HK-2 (cell line): ENCODE measurements around the gene IL4R.
A peak's percentile ranks its signal among the peaks of the same experiment; 100 is the strongest.
"Not testable (repeated sequence)": the region's sequence is repeated elsewhere in the genome, so short reads cannot be mapped to it uniquely, and the experiment has no call there.

Source experiments
- DNase-seq: peaks from one replicate; pipeline ENCODE4 v3.0.0-alpha.2; 2018; ENCODE audit not compliant: unreplicated experiment

IL4R gene

DNA sequence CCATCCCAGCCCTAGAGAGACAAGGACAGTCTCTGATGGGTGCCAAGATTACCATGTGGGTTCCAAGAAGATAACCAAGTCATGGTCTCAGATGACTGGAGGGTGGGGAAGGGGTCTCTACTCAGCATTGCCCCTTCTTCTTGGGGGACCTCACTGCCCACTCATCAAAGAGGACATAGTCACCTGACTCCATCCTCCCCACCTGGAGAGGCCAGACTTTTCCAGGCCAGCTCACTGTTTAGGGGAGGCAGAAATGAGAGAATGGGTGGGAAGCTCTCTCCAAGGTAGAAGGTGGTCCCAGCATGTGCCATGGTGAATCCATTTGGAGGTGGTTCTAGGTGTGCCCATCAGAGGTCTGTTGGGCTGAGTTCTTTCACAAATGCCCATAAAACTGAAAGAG, 67.5 kb downstream of the IL4R start:
- no peak for DNase-seq

DNA sequence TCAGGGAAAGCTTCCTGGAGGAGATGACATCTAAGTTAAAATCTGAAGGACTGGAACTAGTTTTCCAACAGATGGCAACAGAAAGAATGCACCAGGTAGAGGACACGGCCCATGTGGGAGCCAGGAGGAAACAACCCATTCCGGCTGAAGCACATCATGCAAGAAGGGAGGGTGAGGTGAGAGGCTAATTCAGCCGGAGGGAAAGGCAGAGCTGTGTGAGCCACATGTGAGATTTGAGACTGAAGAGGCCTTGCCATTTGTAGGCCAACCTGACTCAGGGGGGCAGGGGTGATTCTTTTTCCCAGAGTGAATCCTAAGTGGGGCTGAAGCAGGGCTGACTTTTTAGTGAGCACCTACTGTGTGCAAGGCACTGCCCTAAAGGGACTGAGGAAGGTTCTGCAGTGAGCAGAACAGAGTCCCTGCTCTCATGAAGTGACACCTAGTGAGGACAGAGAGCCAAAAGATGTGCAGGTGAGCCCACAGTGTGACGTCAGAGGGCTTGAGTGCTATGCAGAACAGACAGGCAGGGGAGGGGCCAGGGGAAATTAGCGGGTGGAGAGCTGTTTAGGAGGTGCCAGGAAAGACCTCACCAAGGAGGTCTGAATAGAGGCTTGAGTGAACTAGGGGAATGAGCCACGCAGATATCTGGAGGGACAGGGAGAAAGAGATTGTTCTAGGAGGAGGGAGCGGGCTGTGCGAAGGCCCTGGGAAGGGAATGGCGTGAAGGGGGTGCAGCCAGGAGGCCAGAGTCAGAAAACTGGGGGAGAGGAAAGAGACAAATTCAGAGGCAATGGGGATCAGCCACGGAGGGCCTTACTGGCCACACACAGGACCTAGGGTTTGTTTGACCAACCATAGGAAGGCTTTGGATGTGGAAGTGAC, 68.4 kb downstream of the IL4R start:
- no peak for DNase-seq

DNA sequence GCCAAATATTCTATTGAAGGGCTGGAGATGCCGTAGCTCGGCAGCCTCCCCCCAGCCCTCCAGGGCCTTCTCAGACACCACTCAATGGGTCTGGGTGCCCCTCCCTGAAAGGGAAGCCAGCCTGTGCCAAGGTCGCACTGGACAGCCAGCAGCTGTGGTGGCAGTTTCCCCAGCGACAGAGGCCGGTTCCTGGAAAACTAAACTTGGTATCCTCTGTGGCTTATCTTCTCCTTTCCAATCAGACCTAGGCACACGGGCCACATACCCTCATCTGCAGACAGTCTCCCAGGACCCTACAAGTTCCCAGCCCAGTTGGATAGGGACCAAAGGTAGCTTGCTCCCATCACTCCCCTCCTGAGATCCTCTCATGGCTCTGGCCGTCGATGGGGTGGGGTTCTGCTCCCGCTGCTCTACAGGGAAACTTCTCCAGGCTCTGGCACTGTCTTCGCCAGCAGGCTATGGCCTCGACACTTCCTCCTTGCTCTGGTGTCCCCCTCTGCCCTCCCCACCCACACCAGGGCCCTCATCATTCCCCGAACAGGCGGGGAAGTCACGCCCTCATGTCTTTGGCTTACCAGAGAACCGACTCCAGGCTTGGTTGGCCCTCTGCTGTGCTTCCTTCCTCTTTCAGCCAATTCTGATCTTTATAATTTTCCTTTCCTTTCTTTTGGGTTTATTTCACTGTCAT, 69.9 kb downstream of the IL4R start:
- DNase-seq = no peak

DNA sequence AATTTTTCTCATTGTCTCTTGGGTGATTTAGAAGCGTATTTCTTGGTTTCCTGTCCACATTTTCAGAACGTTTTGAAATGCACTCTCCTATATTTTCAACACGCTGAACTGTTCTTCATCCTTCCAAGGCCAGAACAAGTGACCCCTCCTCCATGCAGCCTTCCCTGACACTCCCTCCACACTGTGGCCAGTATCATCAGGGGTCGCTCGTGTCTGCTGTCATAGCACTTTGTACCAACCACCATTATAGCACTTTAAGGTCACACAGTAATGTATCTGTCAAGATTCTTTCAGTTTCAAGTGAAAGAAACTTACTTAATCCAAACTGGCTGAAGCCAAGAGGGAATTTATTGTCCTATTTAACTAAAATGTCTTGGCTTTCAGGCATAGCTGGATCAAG, 70.7 kb downstream of the IL4R start:
- DNase-seq = no peak

DNA sequence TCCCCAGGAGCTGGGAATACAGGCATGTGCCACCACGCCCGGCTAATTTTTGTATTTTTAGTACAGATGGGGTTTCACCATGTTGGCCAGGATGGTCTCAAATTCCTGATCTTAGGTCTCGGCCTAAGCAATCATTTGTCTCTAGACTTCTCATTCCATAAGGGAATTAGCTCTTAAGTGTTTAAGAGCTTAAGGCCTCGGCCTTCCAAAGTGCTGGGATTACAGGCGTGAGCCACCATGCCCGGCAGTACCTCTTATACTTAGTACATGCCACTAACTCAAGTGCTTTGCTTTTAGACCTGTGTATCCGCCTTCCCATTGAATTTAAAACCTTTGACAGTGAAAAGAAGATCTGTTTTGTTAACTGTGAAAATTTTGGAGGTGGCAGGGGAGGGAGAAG, 71.6 kb downstream of the IL4R start:
- DNase-seq = no peak

DNA sequence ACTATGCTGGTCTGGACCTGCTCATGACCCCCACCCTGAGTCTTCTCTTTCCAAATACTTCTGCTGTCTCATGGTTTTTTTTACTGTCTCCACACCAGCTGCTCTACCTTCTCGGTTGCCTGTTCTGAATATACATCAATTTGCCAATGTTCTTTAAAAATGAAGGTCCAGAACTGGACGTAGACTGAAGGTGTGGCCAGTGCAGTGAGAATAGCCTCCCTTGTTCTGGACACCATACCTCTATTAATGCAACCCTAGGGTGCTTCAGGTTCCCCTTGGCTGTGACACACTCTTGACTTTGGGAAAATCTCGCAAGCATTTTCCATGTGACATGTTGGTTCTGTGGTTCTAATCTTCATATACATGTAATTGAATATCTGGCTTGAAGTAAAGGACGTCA, 72.9 kb downstream of the IL4R start:
- no peak for DNase-seq

DNA sequence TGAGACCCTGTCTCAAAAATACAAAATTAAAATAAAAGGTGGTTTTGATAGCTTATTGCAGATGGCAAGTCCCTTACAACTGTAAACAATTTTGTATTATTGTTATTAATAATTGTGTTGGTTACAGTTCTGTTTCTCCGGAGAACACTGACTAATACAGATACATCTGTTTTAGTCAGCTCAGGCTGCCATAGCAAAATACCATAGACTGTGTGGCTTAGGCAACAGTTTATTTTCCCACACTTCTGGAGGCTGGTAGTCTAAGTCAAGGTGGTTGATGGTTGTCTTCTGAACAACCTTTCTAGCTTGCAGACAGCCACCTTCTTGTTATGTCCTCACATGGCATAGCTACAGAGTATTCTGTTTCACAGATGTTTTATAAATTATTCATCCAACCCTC, 74.0 kb downstream of the IL4R start:
- no peak for DNase-seq

DNA sequence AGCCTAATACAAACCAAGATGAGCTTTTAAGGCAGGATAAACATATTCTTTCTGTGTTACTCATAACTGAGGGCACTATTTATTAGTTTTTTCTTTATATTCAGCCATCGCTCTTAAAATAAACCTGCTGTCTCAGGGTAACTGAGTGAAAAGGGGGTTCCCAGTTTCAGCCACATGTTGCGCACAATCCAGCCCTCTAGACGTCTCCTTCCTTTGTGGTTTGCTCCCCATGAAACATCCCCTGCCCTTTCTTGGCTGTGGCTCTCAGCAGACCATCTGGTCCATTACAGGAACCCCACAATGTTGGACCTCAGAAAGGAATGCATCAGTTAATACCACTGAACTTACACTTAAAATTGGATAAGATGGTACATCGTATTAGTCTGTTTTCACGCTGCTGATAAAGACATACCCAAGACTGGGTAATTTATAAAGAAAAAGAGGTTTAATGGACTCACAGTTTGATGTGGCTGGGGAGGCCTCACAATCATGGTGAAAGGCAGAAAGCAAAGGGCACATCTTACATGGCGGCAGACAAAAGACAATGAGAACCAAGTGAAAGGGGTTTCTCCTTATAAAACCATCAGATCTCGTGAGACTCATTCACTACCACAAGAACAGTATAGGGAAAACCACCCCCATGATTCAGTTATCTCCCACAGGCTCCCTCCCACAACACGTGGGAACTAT, 75.6 kb downstream of the IL4R start:
- no peak for DNase-seq

DNA sequence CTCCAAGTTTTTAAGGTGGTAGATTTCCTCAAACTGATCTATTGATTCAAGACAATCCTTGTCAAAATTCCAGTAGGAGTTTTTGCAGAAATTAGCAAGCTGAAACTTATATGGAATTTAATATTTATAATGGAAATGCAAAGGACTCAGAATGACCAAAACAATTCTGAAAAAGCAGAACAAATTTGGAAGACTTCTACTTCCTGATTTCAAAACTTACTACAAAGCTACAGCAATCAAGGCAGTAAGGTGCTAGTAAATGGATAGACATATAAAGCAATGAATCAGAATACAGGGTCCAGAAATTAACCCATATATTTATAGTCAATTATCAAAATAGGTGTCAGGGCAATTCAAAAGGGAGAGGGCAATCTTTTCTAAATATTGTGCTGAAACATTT, 76.4 kb downstream of the IL4R start:
- DNase-seq = no peak

DNA sequence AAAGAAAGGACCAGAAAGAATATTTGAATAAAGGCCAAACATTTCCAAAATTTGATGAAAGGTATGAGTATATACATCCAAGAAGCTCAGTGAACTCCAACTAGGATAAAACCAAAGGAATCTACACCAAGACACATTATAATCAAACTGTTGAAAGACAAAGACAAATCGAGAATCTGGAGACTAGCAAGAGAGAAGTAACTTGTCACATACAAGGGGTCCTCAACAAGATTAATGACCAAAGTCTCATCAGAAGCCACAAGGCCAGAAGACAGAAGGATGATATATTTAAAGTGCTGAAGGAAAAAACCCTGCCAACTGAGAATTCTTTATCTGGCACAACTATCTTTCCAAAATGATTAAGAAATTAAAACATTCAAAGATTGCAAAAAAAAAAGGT, 78.9 kb downstream of the IL4R start:
- DNase-seq = no peak

DNA sequence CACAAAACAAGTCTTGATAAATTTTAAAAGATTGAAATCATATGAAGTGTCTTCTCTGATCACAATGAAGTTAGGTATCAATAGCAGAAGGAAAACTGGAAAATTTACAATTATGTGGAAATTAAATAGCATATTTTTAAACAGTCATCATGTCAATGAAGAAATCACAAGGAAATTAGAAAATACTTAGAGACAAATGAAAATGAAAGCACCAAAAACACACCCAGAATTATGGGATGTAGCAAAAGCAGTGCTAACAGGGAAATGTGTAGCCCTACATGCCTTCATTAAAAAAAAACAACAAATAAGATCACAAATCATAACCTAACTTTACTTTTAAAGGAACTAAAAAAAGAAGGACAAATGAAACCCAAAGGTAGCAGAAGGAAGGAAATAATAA, 80.7 kb downstream of the IL4R start:
- no peak for DNase-seq

DNA sequence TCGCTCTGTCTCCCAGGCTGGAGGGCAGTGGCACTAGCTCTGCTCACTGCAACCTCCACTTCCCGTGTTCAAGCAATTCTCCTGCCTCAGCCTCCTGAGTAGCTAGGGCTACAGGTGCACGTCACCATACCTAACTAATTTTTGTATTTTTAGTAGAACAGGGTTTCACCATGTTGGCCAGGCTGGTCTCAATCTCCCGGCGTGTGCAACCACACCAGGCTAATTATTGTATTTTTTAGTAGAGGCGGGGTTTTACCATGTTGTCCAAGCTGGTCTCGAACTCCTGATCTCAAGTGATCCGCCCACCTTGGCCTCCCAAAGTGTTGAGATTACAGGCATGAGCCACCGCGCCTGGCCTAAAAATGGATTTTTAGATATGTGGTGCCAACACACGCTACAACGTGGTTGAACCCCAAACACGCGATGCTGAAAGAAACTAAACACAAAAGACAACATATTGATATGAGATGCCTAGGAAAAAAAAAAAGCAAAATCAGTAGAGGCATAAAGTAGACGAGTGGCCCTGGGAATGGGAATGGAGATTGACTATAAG, 84.6 kb downstream of the IL4R start:
- DNase-seq = not testable (repeated sequence)

DNA sequence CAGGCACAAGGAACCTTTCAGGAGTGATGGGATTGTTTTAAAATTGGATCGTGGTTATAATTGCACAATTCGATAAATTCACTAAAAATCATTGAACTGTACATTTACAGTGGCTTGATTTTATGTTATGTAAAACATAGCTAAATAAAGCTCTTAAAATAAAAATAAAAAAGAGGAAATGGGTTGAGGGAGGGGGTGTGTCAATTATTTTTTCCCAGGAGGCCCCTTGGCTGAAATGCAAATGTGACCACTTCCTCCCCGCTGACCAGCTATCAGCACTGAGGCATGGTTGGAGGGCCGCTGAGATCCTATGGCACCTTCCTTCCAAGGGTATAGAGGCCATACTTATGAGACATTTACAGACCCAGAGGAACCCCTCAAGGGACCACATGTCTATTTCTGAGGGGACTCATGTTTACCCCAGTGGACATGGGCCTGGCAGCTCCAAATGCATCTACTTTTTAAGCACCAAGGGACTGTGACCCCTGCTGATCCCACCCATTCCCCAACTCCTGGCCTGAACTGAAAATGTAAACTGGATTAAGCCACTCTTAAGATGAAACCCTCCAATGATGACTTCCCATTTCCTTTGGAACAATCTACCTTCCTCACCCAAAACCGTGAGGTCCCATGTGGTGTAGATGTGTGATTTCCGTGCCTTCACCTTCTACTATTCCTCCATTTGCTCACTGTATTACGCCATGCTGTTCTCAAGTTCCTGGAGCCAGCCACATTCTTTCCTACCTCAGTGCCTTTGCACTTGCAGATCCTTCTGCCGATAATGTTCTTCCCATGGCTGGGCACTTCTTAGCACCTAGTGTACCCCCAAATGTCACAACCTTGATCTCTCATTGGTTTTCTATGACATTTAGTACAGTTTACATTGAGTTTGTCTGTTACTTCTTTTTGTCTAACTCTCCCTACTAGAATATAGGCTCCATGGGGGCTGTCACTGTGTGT, 85.4 kb downstream of the IL4R start:
- DNase-seq = no peak

DNA sequence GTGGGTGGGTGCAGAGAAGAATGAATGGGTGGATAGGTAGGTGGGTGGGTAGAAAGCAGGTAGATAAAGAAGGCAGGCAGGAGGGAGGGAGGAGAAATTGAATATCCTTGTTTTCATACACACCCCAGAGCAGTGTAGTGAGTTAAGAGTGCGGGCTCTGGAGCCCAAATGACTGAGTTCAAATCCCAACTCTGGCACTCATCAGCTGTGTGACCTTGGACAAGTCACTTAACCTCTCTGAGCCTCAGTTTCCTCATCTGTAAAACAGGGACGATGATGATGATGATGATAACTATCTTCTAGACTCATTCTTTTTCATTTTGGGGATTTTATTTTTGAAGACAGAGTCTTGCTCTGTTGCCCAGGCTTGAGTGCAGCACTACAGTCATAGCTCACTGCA, 86.2 kb downstream of the IL4R start:
- DNase-seq = no peak

DNA sequence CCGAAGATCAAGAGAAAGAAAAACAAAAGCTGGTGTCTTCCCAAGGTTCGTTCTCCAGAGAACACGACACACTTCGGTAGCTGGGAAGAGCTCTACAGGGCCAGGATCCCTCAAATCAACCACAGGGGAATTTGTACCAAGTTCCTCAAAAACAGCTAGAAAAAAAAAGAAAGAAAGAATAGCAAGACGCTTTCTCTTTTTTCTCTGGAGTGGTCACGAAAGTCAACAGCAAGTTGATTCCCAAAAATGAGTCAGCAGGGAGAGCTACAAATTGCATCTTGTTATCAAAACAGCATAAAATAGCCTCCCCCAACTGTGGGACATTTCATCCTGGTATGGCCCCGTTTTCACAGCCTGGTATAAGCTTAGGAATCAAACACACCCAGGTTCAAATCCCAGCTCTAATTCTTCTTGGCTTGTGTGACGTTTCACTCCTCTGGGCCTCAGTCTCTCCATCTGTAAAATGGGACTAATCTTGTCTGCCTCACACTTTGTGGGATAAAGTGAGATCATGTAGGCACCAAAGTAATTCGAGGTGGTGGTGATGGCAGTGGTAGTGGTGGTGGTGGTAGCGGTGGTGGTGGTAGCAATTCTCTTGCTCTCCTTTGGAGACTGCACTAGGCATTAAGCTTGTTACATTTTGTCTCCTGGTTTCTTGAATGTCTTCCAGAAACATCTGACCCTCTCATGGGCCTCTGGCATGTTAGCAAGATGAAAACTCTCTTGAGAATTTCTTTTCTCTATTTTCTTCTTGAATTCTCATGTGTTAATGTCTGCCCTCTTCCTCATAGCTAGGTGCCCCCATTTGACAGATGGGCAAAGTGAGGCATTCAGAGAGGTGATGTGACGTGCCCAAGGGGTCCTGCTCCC, 87.2 kb downstream of the IL4R start:
- DNase-seq = no peak

DNA sequence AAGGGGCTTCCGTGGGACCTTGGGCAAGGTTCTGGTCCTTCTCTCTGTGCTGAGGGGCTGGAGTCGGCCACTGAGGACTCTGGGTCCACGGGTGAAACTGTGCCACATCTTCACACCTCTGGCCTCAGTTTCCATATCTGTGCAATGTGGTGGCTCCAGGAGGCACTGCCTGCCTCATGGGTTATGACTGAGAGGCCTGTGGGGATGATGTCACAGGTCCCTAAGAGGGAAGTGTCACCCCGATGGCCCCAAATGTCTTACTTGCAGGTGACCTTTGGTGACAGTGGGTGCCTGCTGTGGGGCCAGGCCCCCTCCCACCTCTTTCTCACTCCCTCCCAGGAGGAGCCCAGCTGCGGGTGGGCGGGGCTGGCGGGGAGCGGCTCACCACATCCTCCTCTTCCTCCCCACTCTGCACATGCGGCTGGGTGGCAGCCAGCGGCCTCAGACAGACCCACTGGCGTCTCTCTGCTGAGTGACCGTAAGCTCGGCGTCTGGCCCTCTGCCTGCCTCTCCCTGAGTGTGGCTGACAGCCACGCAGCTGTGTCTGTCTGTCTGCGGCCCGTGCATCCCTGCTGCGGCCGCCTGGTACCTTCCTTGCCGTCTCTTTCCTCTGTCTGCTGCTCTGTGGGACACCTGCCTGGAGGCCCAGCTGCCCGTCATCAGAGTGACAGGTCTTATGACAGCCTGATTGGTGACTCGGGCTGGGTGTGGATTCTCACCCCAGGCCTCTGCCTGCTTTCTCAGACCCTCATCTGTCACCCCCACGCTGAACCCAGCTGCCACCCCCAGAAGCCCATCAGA, 88.2 kb downstream of the IL4R start, which contains the start of gene IL21R:
IL21R (plus strand) TSS at position 407 of the 801 bp plus-strand sequence. CDS start 27,898 bp downstream, outside the sequence.
- peak; percentile 39 for DNase-seq

DNA sequence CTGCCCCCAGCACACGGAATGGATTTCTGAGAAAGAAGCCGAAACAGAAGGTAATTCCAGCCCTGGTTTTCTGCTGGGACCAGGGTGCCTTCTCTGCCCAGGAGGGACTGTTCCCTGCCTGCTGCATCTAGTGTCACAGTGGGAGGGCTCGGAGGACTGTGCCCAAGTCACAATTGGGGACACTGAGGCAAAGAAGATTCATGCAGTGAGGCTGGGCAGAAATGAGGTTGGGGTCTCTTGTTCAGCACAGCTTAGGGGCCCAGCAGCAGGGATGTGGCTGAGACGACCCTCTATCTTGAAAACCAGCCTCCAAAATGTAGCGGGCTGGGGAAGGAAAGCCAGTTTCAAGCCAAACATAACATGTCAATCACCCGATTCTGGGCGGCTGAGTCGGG, 88.8 kb downstream of the IL4R start:
- no peak for DNase-seq

DNA sequence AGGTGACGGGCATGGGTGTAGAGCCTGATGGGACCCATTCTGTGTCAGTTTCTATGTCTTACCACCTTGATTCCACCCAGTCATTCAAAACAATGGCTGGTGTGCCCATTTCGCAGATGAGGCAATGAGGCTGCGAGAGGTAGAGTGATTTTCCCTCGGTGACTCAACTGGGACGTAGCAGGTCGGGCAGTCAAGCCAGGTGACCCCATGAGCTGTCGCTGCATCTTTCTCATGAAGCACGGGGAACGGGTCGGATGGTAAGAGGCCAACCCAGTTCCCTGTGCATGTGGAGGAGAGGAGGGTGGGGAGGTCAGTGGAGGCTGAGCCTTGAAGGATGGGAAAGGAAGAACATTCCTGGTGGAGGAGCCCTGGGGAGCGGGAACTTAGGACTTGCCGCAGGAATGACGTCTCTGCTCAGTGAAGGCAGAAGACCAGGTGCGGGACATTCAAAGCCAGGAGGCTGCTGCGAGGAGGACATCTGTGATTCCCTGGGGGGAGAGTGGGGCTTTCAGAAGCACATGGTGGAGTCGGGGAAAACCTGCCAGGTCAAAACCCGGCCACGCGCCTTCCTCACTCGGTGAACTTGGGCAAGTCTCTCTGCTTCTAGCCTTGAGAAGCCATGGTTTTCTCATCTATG, 89.3 kb downstream of the IL4R start:
- DNase-seq = no peak

DNA sequence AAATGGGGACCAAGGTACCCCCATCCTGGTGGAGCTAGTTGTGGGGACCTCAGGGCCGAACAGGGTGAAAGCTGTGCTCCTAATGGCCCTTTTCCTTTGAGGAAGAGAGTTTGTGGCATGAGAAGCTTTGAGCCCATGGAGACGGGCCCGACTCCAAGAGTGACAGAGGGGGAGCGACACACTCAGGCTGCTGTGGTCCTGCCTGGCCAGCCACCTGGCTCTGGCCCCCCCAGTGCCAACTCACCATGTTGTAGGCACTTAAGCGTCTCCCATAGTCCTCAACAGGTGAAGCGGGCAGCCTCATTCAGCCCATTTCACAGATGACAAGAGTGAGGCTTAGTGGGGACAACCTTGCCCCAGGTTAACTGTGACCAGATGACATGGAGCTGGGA, 89.8 kb downstream of the IL4R start:
- no peak for DNase-seq
